Sigmoid colon (tissue), 7 donors: Measurements from ENCODE around the gene DNAJC12. TPM values are rescaled to one million over a fixed set of nuclear protein-coding genes. Genes with fewer than 3 reads are reported as not detected.

ENCODE experiments used
- DNase-seq: peaks from one replicate; pipeline ENCODE4 v3.0.0-alpha.2; 2019
- H3K27ac ChIP-seq, 4 donors: fragments of 200-600 bp; sonication (generic); one replicate each; pipeline ENCODE4 v1.5.1; 2016 to 2019; ENCODE audit warnings: mild to moderate bottlenecking in 1 of 4
- H3K27me3 ChIP-seq, 3 donors: fragments of 200-600 bp; sonication (generic); one replicate each; pipeline ENCODE4 v1.5.1; 2019; ENCODE audit warnings: mild to moderate bottlenecking in 1 of 3
- H3K36me3 ChIP-seq, 4 donors: fragments of 200-600 bp; sonication (generic); one replicate each; pipeline ENCODE4 v1.5.1; 2016 to 2019
- H3K4me1 ChIP-seq, 4 donors: fragments of 200-600 bp; sonication (generic); one replicate each; pipeline ENCODE4 v1.5.1; 2017 to 2019
- H3K4me3 ChIP-seq, 4 donors: fragments of 200-600 bp; sonication (generic); one replicate each; pipeline ENCODE4 v1.5.1; 2017 to 2019; ENCODE audit warnings: mild to moderate bottlenecking in 2 of 4, moderate library complexity in 1 of 4
- H3K9me3 ChIP-seq, 4 donors: fragments of 200-600 bp in 3 of 4; sonication (generic) in 3 of 4; one replicate each; pipeline versions ENCODE4 v1.5.1 to v1.6.1; 2013 to 2019
- CTCF ChIP-seq, 4 experiments: fragments of 450-650 bp in 3 of 4; fragments of 200-600 bp in 1 of 4; IDR thresholded peaks; one replicate each; pipeline ENCODE4 v1.5.1; 2016 to 2019; ENCODE audit warnings: antibody characterized with exemption in 4 of 4, mild to moderate bottlenecking in 3 of 4, moderate library complexity in 2 of 4
- EP300 ChIP-seq, 4 donors: sonication (generic); formaldehyde crosslinking; IDR thresholded peaks; one replicate each; pipeline ENCODE4 v1.6.1; 2017; ENCODE audit warnings: antibody characterized with exemption in 4 of 4
- POLR2A ChIP-seq, 2 donors: fragments of 450-650 bp; IDR thresholded peaks; one replicate each; pipeline ENCODE4 v1.6.1; 2016; ENCODE audit warnings: antibody characterized with exemption in 2 of 2, mild to moderate bottlenecking in 2 of 2, moderate library complexity in 2 of 2
- POLR2AphosphoS5 ChIP-seq, 4 donors: sonication (generic); formaldehyde crosslinking; IDR thresholded peaks; one replicate each; pipeline ENCODE4 v1.6.1; 2017; ENCODE audit warnings: antibody characterized with exemption in 4 of 4
- WGBS, 2 donors: extraction: QIAGEN DNeasy Blood & Tissue Kit; methylation state at CpG; one replicate each; pipeline ENCODE4 v1.1.7; 2013; 5-methylcytosine and 5-hydroxymethylcytosine counted together
- intact Hi-C: fragments of 100-400 bp; cut with DNase I; formaldehyde crosslinking; loops from one replicate; pipeline ENCODE4 v1.15.1; 2023
- polyA plus RNA-seq, 3 donors: library from polyadenylated mRNA; stranded (reverse); fragments of 200-250 nt; gene quantifications; one replicate each; pipeline ENCODE4 v1.2.3, GENCODE V29; 2013
- total RNA-seq, 4 donors: library from RNA; depleted of rRNA; stranded (reverse); fragments of >200 nt; gene quantifications; one replicate each; pipeline ENCODE4 v1.1.0, GENCODE V29; 2016
- donor health status: healthy with polysubstance abuse.
- donor health status: Bipolar disorder and iron deficiency.
- donor health status: healthy.

The DNAJC12 gene
- total and polyA plus RNA-seq, 7 donors = 7.2 to 51.1 (median 12.1) TPM

GRCh38 chr10:67834375-67834774, 3.6 kb downstream of the DNAJC12 start:
- Histone ChIP-seq H3K27me3 (no peaks in the 10 kb centered on the region), H3K9me3 (no peaks in the 10 kb centered on the region), H3K4me3 (no peak overlapping the region), H3K36me3 (no peaks in the 10 kb centered on the region), H3K4me1 (peaks cover 0 to 11% (median 1%) of the 10 kb centered on the region in 4 donors), H3K27ac (no peak overlapping the region)
- DNase-seq = no peak
- TF ChIP-seq POLR2AphosphoS5 (IDR thresholded peaks at IDR 0.05) (no peak), POLR2A (IDR thresholded peaks at IDR 0.05) (no peak), EP300 (IDR thresholded peaks at IDR 0.05) (no peak), CTCF (IDR thresholded peaks at IDR 0.05) (no peak)
- intact Hi-C loops = no loop called here
- 95 to 96% methylated on average over 8 of the region's 8 CpGs for WGBS, 2 donors

GRCh38 chr10:67827811-67828210, 10.2 kb downstream of the DNAJC12 start:
- DNase-seq = no peak
- no peaks in the 10 kb centered on the region for H3K36me3 ChIP-seq
- intact Hi-C loops = no loop called here
- no peak overlapping the region for H3K27ac ChIP-seq
- H3K4me1 ChIP-seq = peaks cover 0 to 9% (median 0%) of the 10 kb centered on the region in 4 donors
- TF ChIP-seq POLR2AphosphoS5 (IDR thresholded peaks at IDR 0.05) (no peak), POLR2A (IDR thresholded peaks at IDR 0.05) (no peak), EP300 (IDR thresholded peaks at IDR 0.05) (no peak), CTCF (IDR thresholded peaks at IDR 0.05) (no peak)
- 82 to 87% methylated on average over 3 of the region's 3 CpGs for WGBS, 2 donors
- no peaks in the 10 kb centered on the region for H3K27me3 ChIP-seq
- no peaks in the 10 kb centered on the region for H3K9me3 ChIP-seq
- no peak overlapping the region for H3K4me3 ChIP-seq

GRCh38 chr10:67819768-67820204, 18.2 kb downstream of the DNAJC12 start:
- whole genome bisulfite sequencing, 2 donors = 36 to 55% methylated on average over 3 of the region's 3 CpGs

GRCh38 chr10:67818323-67818722, 19.7 kb downstream of the DNAJC12 start:
- TF ChIP-seq POLR2AphosphoS5 (IDR thresholded peaks at IDR 0.05) (no peak), CTCF (IDR thresholded peaks at IDR 0.05) (no peak), EP300 (IDR thresholded peaks at IDR 0.05) (no peak), POLR2A (IDR thresholded peaks at IDR 0.05) (no peak)
- H3K4me3 ChIP-seq = no peak overlapping the region
- no peaks in the 10 kb centered on the region for H3K36me3 ChIP-seq
- H3K4me1 ChIP-seq = peaks cover 0 to 7% (median 0%) of the 10 kb centered on the region in 4 donors
- no peak overlapping the region for H3K27ac ChIP-seq
- WGBS, 2 donors = 63 to 79% methylated on average over 3 of the region's 3 CpGs
- DNase-seq = no peak
- H3K27me3 ChIP-seq = no peaks in the 10 kb centered on the region
- no peaks in the 10 kb centered on the region for H3K9me3 ChIP-seq
- intact Hi-C loops = no loop called here

More at GRCh38 chr10:67819768-67820204, 18.2 kb downstream of the DNAJC12 start:
- Histone ChIP-seq H3K4me1 (peaks cover 0 to 7% (median 0%) of the 10 kb centered on the region in 4 donors), H3K9me3 (no peaks in the 10 kb centered on the region), H3K27ac (no peak overlapping the region), H3K27me3 (no peaks in the 10 kb centered on the region), H3K4me3 (no peak overlapping the region), H3K36me3 (no peaks in the 10 kb centered on the region)
- TF ChIP-seq POLR2A (IDR thresholded peaks at IDR 0.05) (no peak), EP300 (IDR thresholded peaks at IDR 0.05) (no peak), POLR2AphosphoS5 (IDR thresholded peaks at IDR 0.05) (no peak), CTCF (IDR thresholded peaks at IDR 0.05) (no peak)
- no peak for DNase-seq
- intact Hi-C loops = no loop called here

- DNase-seq = no peak
- H3K4me3 ChIP-seq = no peak overlapping the region
- intact Hi-C loops = no loop called here
- no peak overlapping the region for H3K27ac ChIP-seq
- no peaks in the 10 kb centered on the region for H3K9me3 ChIP-seq
- no peaks in the 10 kb centered on the region for H3K36me3 ChIP-seq
- H3K4me1 ChIP-seq = peaks cover 0 to 7% (median 0%) of the 10 kb centered on the region in 4 donors
- WGBS, 2 donors = 76 to 82% methylated on average over 4 of the region's 4 CpGs
- H3K27me3 ChIP-seq = no peaks in the 10 kb centered on the region
- TF ChIP-seq CTCF (IDR thresholded peaks at IDR 0.05) = no peak
- no peak for TF ChIP-seq POLR2AphosphoS5 (IDR thresholded peaks at IDR 0.05)
These were observed 21.3 kb downstream of the DNAJC12 start for GRCh38 chr10:67816719-67817118.
